Keratinocyte (primary cell): ENCODE data around the gene GLI3. TPM values are rescaled to one million over a fixed set of nuclear protein-coding genes. Genes with fewer than 3 reads are reported as not detected.

Experiments
- DNase-seq: peaks from one replicate; pipeline ENCODE4 v3.0.0-alpha.2; 2011; ENCODE audit warnings: low read depth, missing footprints, low spot score
- FAIRE-seq: peaks from 2 replicates; lab custom pipeline; 2011; peaks lifted over from hg19 to GRCh38; lab: Jason Lieb, UNC
- H2AFZ ChIP-seq: 2 replicates; pipeline ENCODE4 v1.6.0; 2012; ENCODE audit warnings: low read length, control low read depth, inconsistent platforms; ENCODE audit not compliant: control insufficient read depth
- H3K27ac ChIP-seq: 2 replicates; pipeline ENCODE4 v1.5.1; 2011; ENCODE audit warnings: low read length; ENCODE audit not compliant: control insufficient read depth, insufficient read depth
- H3K27me3 ChIP-seq: 3 replicates; pipeline ENCODE4 v1.6.0; 2011; ENCODE audit warnings: low read length; ENCODE audit not compliant: control insufficient read depth, insufficient read depth; ENCODE audit errors: extremely low read depth
- H3K36me3 ChIP-seq, 2 experiments: 2 replicates in 1 of 2; 3 replicates in 1 of 2; pipeline ENCODE4 v1.5.1; 2011; ENCODE audit warnings: low read length in 2 of 2, mild to moderate bottlenecking in 1 of 2; ENCODE audit not compliant: control insufficient read depth in 2 of 2, insufficient read depth in 2 of 2; ENCODE audit errors: extremely low read depth in 1 of 2
- H3K4me1 ChIP-seq: 3 replicates; pipeline ENCODE4 v1.5.1; 2011; ENCODE audit warnings: low read length; ENCODE audit not compliant: control insufficient read depth, insufficient read depth; ENCODE audit errors: extremely low read depth
- H3K4me2 ChIP-seq: 3 replicates; pipeline ENCODE4 v1.6.0; 2011; ENCODE audit warnings: low read depth, low read length; ENCODE audit not compliant: control insufficient read depth, insufficient read depth; ENCODE audit errors: extremely low read depth
- H3K4me3 ChIP-seq, 3 experiments: fragments of 200-600 bp in 1 of 3; sonication (generic) in 1 of 3; 2 replicates in 2 of 3; 3 replicates in 1 of 3; pipeline ENCODE4 v1.5.1; 2011 to 2016; ENCODE audit warnings: low read length in 3 of 3, mild to moderate bottlenecking in 3 of 3, control low read depth in 2 of 3, inconsistent platforms in 1 of 3, low read depth in 1 of 3, mixed read lengths in 1 of 3, mixed run types in 1 of 3, moderate library complexity in 1 of 3; ENCODE audit not compliant: control insufficient read depth in 2 of 3, insufficient read depth in 2 of 3; ENCODE audit errors: extremely low read depth in 1 of 3
- H3K79me2 ChIP-seq: 2 replicates; pipeline ENCODE4 v1.6.0; 2012; ENCODE audit warnings: low read length; ENCODE audit not compliant: control insufficient read depth, insufficient read depth
- H3K9ac ChIP-seq: 3 replicates; pipeline ENCODE4 v1.6.0; 2011; ENCODE audit warnings: low read length; ENCODE audit not compliant: control insufficient read depth, insufficient read depth; ENCODE audit errors: extremely low read depth
- H3K9me1 ChIP-seq: 3 replicates; pipeline ENCODE4 v1.6.0; 2011; ENCODE audit warnings: low read length; ENCODE audit not compliant: control insufficient read depth, insufficient read depth; ENCODE audit errors: extremely low read depth
- H3K9me3 ChIP-seq: 2 replicates; pipeline ENCODE4 v1.5.1; 2012; ENCODE audit warnings: low read depth, low read length; ENCODE audit not compliant: control insufficient read depth
- H4K20me1 ChIP-seq: 3 replicates; pipeline ENCODE4 v1.6.0; 2011; ENCODE audit warnings: low read length; ENCODE audit not compliant: control insufficient read depth, insufficient read depth; ENCODE audit errors: extremely low read depth
- EZH2 ChIP-seq: IDR thresholded peaks from one replicate; pipeline ENCODE4 v1.6.1; 2012; ENCODE audit warnings: inconsistent platforms, mild to moderate bottlenecking, low read length, moderate library complexity
- dilution Hi-C: fragments of 300-500 bp; cut with MboI; formaldehyde crosslinking; loops from one replicate; pipeline ENCODE4 v1.7.0; 2020; ENCODE audit warnings: low sequenced_read_pairs; ENCODE audit not compliant: extremely low pct_ligation_motif_present
- polyA plus RNA-seq, 5 experiments: library from polyadenylated mRNA; depleted of rRNA in 3 of 5; stranded (reverse) in 3 of 5; stranded (forward) in 1 of 5; unstranded in 1 of 5; fragments of >200 nt; gene quantifications; 1 replicate in 1 of 5; 2 replicates in 3 of 5; 3 replicates in 1 of 5; pipeline versions ENCODE4 v1.2.1 to v1.2.3, GENCODE V29; 2011 to 2012; ENCODE audit warnings: missing spikeins in 2 of 5, low read depth in 1 of 5, low replicate concordance in 1 of 5
- TF ChIP-seq, protein P1 (sequence below), 3 experiments: IDR thresholded peaks in 1 of 3; conservative IDR thresholded peaks in 1 of 3; optimal IDR thresholded peaks in 1 of 3; 2 replicates in 2 of 3; 3 replicates in 1 of 3; pipeline versions ENCODE3 to v1.5.1; 2011; ENCODE audit warnings: low read length in 3 of 3, mild to moderate bottlenecking in 3 of 3, moderate library complexity in 2 of 3, control low read depth in 1 of 3, inconsistent platforms in 1 of 3; ENCODE audit not compliant: insufficient read depth in 2 of 3; ENCODE audit errors: extremely low read depth in 1 of 3

Gene GLI3
- polyA plus RNA-seq, 1 donor (not counting 4 experiments of a cell fraction or from before 2014, with no cell fraction given), result 3.6 TPM

- TF ChIP-seq, protein P1, sequence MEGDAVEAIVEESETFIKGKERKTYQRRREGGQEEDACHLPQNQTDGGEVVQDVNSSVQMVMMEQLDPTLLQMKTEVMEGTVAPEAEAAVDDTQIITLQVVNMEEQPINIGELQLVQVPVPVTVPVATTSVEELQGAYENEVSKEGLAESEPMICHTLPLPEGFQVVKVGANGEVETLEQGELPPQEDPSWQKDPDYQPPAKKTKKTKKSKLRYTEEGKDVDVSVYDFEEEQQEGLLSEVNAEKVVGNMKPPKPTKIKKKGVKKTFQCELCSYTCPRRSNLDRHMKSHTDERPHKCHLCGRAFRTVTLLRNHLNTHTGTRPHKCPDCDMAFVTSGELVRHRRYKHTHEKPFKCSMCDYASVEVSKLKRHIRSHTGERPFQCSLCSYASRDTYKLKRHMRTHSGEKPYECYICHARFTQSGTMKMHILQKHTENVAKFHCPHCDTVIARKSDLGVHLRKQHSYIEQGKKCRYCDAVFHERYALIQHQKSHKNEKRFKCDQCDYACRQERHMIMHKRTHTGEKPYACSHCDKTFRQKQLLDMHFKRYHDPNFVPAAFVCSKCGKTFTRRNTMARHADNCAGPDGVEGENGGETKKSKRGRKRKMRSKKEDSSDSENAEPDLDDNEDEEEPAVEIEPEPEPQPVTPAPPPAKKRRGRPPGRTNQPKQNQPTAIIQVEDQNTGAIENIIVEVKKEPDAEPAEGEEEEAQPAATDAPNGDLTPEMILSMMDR (optimal IDR thresholded peaks at IDR 0.05 in 1 of 3, IDR thresholded peaks at IDR 0.05 in 1 of 3, conservative IDR thresholded peaks at IDR 0.05 in 1 of 3; ENCODE audit: extremely low read depth in 1 of 3, insufficient read depth in 2 of 3, low read length in 3 of 3), result no peak
- no peak for TF ChIP-seq EZH2
- no peaks in the 10 kb centered on the region for H4K20me1 ChIP-seq
- no peak overlapping the region for H3K27ac ChIP-seq
- no peak overlapping the region for H3K9ac ChIP-seq
- H3K4me1 ChIP-seq, result peaks cover 13% of the 10 kb centered on the region
- DNase-seq (no peak), FAIRE-seq (no peak)
- H3K36me3 ChIP-seq, result peaks cover 0 to 4% of the 10 kb centered on the region in 2 experiments
- no peaks in the 10 kb centered on the region for H3K9me1 ChIP-seq
- no peak overlapping the region for H2AFZ ChIP-seq
- dilution Hi-C loops, result no loop called here
- H3K27me3 ChIP-seq, result no peaks in the 10 kb centered on the region
- H3K9me3 ChIP-seq, result no peaks in the 10 kb centered on the region
- peak overlapping the region in 1 of 3 experiments; percentile 8 for H3K4me3 ChIP-seq
- H3K4me2 ChIP-seq, result peak overlapping the region; percentile 47
- no peaks in the 10 kb centered on the region for H3K79me2 ChIP-seq
These were observed 85.7 kb downstream of the GLI3 start for GRCh38 chr7:42151309-42151708.

DNA sequence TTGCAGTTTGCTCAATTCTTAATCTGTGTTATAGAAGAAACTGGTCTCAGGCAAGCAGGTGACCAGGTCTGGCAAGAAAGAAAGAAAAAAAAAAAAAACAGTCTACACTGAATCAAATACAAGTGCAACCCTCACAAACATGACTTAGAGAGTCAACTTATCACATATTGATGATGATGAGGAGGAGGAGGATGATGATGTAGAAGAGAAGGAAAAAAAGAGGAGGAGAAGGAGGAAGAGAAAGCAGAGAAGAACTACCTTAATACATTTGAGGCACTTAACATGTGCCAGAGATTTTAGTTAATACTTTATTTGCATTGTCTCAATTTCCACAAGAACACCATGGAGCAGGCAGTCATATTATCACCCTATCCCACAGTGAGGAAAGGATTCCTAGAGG is 91.5 kb downstream of the GLI3 start:
- Histone ChIP-seq H3K27ac (no peak overlapping the region), H2AFZ (no peak overlapping the region), H3K9me3 (no peaks in the 10 kb centered on the region), H3K27me3 (no peaks in the 10 kb centered on the region), H3K4me3 (no peak overlapping the region), H3K36me3 (peaks cover 0 to 4% of the 10 kb centered on the region in 2 experiments), H4K20me1 (no peaks in the 10 kb centered on the region), H3K79me2 (no peaks in the 10 kb centered on the region), H3K9me1 (peaks cover 2% of the 10 kb centered on the region), H3K4me1 (no peaks in the 10 kb centered on the region), H3K4me2 (no peak overlapping the region), H3K9ac (no peak overlapping the region)
- FAIRE-seq (no peak), DNase-seq (no peak)
- dilution Hi-C loops, result no loop called here
- TF ChIP-seq EZH2, result no peak
- TF ChIP-seq, protein P1 (optimal IDR thresholded peaks at IDR 0.05 in 1 of 3, IDR thresholded peaks at IDR 0.05 in 1 of 3, conservative IDR thresholded peaks at IDR 0.05 in 1 of 3; ENCODE audit: extremely low read depth in 1 of 3, insufficient read depth in 2 of 3, low read length in 3 of 3), result no peak
